Loucy (cell line): Measurements from ENCODE around the gene SYT1.

Experiments used
- H2AFZ ChIP-seq: fragments of 200-600 bp; sonication (generic); 2 replicates; pipeline ENCODE4 v1.6.0; 2016; ENCODE audit warnings: antibody characterized with exemption, mild to moderate bottlenecking, low read length, moderate library complexity
- H3F3A ChIP-seq: fragments of 200-600 bp; 2 replicates; pipeline ENCODE4 v1.6.0; 2016; ENCODE audit warnings: antibody characterized with exemption, low read depth, mild to moderate bottlenecking
- H3K27me3 ChIP-seq: fragments of 200-600 bp; sonication (generic); 2 replicates; pipeline ENCODE4 v1.6.1; 2014; ENCODE audit warnings: low read length, mild to moderate bottlenecking; ENCODE audit not compliant: insufficient read depth, poor library complexity, severe bottlenecking
- H3K36me3 ChIP-seq: fragments of 200-600 bp; sonication (generic); 2 replicates; pipeline ENCODE4 v1.6.1; 2016; ENCODE audit warnings: low read length; ENCODE audit not compliant: insufficient read depth
- H3K4me1 ChIP-seq: fragments of 200-600 bp; sonication (generic); 2 replicates; pipeline ENCODE4 v1.5.1; 2014; ENCODE audit warnings: low read length, mild to moderate bottlenecking; ENCODE audit not compliant: insufficient read depth, poor library complexity, severe bottlenecking
- H3K4me2 ChIP-seq: fragments of 200-600 bp; sonication (generic); 2 replicates; pipeline ENCODE4 v1.6.0; 2014; ENCODE audit warnings: antibody characterized with exemption, low read length, low read depth, mild to moderate bottlenecking; ENCODE audit not compliant: poor library complexity, severe bottlenecking
- H3K4me3 ChIP-seq: fragments of 200-600 bp; sonication (generic); 2 replicates; pipeline ENCODE4 v1.5.1; 2014; ENCODE audit warnings: low read length, mild to moderate bottlenecking, mixed read lengths; ENCODE audit not compliant: poor library complexity, severe bottlenecking
- H3K79me2 ChIP-seq: fragments of 200-600 bp; sonication (generic); 2 replicates; pipeline ENCODE4 v1.6.1; 2014; ENCODE audit warnings: low read length; ENCODE audit not compliant: insufficient read depth
- H3K9ac ChIP-seq: fragments of 200-600 bp; sonication (generic); 2 replicates; pipeline ENCODE4 v1.6.0; 2014; ENCODE audit warnings: mild to moderate bottlenecking, low read depth, low read length, moderate library complexity; ENCODE audit not compliant: poor library complexity, severe bottlenecking
- H3K9me2 ChIP-seq: fragments of 200-600 bp; sonication (generic); replicated peaks from 2 replicates; pipeline ENCODE4 v1.6.1; 2016; ENCODE audit warnings: low read depth, low read length, mixed read lengths
- H3K9me3 ChIP-seq: fragments of 200-600 bp; sonication (generic); 2 replicates; pipeline ENCODE4 v1.6.1; 2014; ENCODE audit warnings: mild to moderate bottlenecking, antibody characterized with exemption, low read length, low read depth; ENCODE audit not compliant: insufficient read depth
- H4K20me1 ChIP-seq: fragments of 200-600 bp; sonication (generic); 2 replicates; pipeline ENCODE4 v1.6.0; 2014; ENCODE audit warnings: antibody characterized with exemption, low read length, mild to moderate bottlenecking; ENCODE audit not compliant: insufficient read depth, poor library complexity, severe bottlenecking
- CTCF ChIP-seq: fragments of 200-600 bp; sonication (generic); conservative IDR thresholded peaks from 2 replicates; pipeline ENCODE4 v1.5.1; 2014; ENCODE audit warnings: mild to moderate bottlenecking, antibody characterized with exemption, low read length
- EZH2phosphoT487 ChIP-seq: fragments of 200-600 bp; IDR thresholded peaks from 2 replicates; pipeline ENCODE4 v1.6.1; 2018; ENCODE audit warnings: antibody characterized with exemption, mild to moderate bottlenecking, moderate library complexity, borderline replicate concordance

The SYT1 gene

GRCh38 chr12:79327465-79327864, 462.9 kb downstream of the SYT1 start:
- Histone ChIP-seq H3K4me1 (no peaks in the 10 kb centered on the region), H4K20me1 (no peaks in the 10 kb centered on the region), H3K27me3 (no peaks in the 10 kb centered on the region), H2AFZ (no peak overlapping the region), H3K79me2 (no peaks in the 10 kb centered on the region), H3F3A (no peaks in the 10 kb centered on the region), H3K36me3 (no peaks in the 10 kb centered on the region), H3K9ac (no peak overlapping the region), H3K4me2 (no peak overlapping the region), H3K9me3 (no peaks in the 10 kb centered on the region), H3K4me3 (no peak overlapping the region), H3K9me2 (no peaks in the 10 kb centered on the region)
- TF ChIP-seq CTCF (no peak), EZH2phosphoT487 (no peak)

- Histone ChIP-seq H3K4me3 (no peak overlapping the region), H3K9ac (no peak overlapping the region), H3K9me2 (no peaks in the 10 kb centered on the region), H4K20me1 (no peaks in the 10 kb centered on the region), H3K36me3 (no peaks in the 10 kb centered on the region), H3K79me2 (no peaks in the 10 kb centered on the region), H3K4me2 (no peak overlapping the region), H3K27me3 (no peaks in the 10 kb centered on the region), H3K4me1 (no peaks in the 10 kb centered on the region), H2AFZ (no peak overlapping the region), H3F3A (no peaks in the 10 kb centered on the region), H3K9me3 (no peaks in the 10 kb centered on the region)
- TF ChIP-seq EZH2phosphoT487, result no peak
- no peak for TF ChIP-seq CTCF
Observed at GRCh38 chr12:79329933-79330332, 465.4 kb downstream of the SYT1 start.

- Histone ChIP-seq H3K27me3 (no peaks in the 10 kb centered on the region), H2AFZ (no peak overlapping the region), H3K4me2 (no peak overlapping the region), H3K4me3 (no peak overlapping the region), H3K9me2 (no peaks in the 10 kb centered on the region), H3K9me3 (no peaks in the 10 kb centered on the region), H3K4me1 (no peaks in the 10 kb centered on the region), H3K36me3 (no peaks in the 10 kb centered on the region), H3F3A (no peaks in the 10 kb centered on the region), H3K9ac (no peak overlapping the region), H3K79me2 (no peaks in the 10 kb centered on the region), H4K20me1 (no peaks in the 10 kb centered on the region)
- TF ChIP-seq EZH2phosphoT487 (no peak), CTCF (no peak)
Observed at GRCh38 chr12:79331870-79332269, 467.3 kb downstream of the SYT1 start.
